Renal pelvis (tissue), 4 donors: ENCODE measurements around the gene SHLD2. TPM values are rescaled to one million over a fixed set of nuclear protein-coding genes. Genes with fewer than 3 reads are reported as not detected.
"Not testable (repeated sequence)": the region's sequence is repeated elsewhere in the genome, so short reads cannot be mapped to it uniquely, and the experiment has no call there.

Experiments used
- DNase-seq: peaks from one replicate; pipeline ENCODE4 v3.0.0-alpha.2; 2013
- polyA plus RNA-seq, 3 donors: library from polyadenylated mRNA; unstranded; fragments of 120-200 nt; gene quantifications; one replicate each; pipeline ENCODE4 v1.2.1, GENCODE V29; 2013; ENCODE audit not compliant: insufficient read length in 3 of 3

Gene SHLD2
- polyA plus RNA-seq, 3 donors = 39.9 to 46.1 (median 40.8) TPM

DNA sequence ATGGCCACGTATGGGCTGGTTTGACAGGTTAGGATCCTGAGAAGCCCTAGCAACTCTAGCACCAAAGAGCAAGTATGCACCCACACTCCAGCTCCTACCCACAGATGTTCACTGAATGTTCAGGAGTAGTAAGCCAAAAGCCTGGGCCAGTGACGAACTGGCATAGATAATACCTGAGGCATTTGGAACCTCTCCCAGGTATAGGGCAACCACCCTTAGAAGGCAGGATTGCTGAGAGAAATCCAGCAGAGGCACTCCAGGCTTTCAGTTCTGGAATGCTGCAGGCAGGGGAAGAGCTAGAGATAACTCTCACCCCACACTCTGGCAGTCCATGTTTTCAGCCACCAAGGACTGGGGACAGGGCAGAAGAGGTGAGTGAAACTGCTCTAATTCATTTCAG is 39.4 kb downstream of the SHLD2 start:
- not testable (repeated sequence) for DNase-seq

DNA sequence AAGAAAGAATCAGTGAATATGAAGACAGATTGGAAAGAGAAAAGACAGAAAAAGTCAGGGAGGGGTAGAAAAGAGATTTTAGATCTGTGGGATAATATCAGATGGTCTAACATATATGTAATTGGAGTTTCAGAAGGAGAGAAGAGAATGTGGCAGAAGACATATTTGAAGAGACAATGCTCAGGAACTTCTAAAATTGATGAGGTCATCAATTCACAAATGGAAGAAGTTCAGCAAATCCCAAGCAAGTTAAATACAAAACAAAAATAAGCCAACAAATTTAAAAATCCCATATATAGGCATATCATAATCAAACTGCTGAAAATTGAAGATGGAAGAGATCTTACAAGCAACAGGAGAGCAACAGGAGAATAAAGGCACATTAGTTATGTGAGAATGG is 42.5 kb downstream of the SHLD2 start:
- DNase-seq = not testable (repeated sequence)

DNA sequence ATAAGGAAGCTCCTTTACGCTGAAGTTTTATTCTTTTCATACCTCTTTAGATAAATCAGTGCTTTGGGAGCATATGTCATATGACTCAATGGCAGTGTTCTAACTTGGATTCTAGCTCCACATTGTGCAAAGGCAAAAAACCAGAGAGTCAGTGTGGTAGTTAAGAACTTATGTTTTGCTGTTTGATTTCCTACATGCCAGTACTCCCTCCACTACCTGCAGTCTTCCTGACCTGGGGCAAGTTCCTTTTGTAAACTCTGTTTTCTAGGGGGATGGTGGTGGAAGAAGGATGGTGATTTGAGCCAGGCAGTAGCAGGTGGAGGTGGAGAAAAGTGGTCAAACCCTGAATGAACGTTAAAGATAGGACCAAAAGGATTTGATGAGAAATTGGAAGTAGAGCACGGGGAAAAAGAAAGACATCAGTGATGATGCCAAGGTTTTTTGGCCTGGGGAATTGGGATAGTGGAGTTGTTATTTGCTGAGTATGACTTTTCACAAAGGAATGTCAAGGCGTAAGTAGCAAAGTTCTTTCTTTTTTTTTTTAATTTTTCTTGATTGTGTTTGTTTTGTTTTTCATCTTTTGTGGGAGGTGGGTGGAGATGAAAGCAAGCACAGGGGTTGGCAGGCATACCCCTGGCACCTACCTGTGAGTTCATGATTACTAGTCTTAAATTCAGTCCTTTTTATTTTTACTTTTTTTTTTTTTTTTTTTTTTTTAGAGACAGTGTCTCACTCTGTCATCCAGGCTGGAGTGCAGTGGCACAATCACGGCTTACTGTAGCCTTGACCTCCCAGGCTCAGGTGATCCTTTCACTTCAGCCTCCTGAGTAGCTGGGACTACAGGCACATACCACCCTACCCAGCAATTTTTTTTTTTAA is 47.5 kb downstream of the SHLD2 start:
- not testable (repeated sequence) for DNase-seq

DNA sequence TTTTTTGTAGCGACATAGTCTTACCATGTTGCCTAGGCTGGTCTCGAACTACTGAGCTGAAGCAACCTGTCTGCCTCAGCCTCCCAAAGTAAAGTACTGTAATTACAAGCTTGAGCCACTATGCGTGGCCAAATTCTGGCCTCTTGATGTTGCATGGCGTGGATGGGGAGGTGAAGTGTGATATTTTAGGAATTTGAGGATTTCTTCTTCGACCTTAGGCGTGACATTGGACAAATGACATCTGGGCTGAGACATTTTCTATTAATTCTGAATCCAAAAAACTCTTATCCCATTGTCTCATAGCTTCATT is 48.1 kb downstream of the SHLD2 start:
- not testable (repeated sequence) for DNase-seq

DNA sequence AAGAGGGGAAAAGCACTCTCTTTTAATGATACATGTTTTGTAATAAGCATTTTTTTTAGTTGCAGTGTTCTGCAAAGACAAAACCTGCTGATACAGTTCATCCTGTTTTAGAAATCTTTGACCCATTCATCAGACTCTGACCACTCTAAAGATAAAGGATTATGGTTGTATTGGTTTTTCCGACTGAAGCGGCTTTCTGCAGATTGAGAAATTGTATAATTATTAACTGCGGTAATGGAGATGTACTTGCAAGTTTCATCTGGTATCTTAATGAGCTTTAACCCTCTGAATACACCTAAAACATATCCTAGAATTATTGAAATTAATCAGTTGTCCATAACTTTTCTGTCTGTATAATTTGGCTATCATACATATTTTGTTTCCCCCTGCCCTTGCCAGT is 50.6 kb downstream of the SHLD2 start:
- not testable (repeated sequence) for DNase-seq

DNA sequence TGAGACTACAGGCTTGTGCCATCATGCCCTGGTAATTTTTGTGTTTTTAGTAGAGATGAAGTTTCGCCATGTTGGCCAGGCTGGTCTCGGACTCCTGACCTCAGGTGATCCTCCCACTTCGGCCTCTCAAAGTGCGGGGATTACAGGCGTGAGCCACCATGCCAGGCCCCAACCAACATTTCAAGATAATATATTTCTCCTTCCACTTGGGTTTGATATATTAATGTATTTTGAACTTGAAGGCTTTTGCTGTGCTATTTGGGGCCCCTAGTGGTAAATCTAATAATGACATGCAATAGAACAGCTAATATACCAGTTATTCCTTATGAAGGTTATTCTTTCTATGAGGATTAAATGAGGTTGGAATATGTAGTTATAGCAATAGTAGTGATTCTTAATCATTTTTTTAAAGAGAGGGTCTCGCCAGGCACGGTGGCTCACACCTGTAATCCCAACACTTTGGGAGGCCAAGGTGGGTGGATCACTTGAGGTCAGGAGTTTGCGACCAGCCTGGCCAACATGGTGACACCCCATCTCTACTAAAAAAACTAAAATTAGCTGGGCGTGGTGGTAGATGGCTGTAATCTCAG is 54.1 kb downstream of the SHLD2 start:
- not testable (repeated sequence) for DNase-seq

DNA sequence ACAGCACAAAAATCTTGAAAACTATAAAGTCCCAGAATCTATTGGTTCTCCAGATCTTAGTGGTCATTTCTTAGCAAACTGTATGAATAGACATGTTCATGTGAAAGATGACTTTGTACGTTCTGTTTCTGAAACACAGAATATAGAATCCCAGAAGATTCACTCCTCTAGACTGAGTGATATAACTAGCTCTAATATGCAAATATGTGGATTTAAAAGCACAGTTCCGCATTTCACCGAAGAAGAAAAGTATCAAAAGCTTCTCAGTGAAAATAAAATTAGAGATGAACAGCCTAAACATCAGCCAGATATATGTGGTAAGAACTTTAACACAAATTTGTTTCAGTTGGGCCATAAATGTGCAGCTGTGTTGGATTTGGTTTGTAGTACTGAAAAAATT is 56.5 kb downstream of the SHLD2 start:
- not testable (repeated sequence) for DNase-seq

DNA sequence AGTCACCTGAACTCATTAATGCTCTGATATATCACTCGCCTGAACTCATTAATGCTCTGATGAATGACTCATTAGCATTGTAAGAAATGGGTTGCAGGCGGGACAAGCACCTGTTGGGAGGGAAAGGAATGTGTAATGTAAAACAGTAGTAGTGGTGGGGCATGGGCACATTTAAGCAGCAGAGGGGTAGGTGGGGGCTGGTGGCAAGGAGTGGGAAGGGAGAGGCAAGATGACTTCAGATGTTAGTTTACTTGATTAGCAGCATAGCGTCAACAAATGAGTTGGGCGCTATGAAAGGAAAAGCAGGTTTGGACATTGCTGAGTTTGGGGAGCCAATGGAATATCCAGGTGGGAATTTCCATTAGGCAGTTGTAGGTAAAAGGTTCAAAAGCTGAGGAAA is 61.8 kb downstream of the SHLD2 start:
- DNase-seq = not testable (repeated sequence)

DNA sequence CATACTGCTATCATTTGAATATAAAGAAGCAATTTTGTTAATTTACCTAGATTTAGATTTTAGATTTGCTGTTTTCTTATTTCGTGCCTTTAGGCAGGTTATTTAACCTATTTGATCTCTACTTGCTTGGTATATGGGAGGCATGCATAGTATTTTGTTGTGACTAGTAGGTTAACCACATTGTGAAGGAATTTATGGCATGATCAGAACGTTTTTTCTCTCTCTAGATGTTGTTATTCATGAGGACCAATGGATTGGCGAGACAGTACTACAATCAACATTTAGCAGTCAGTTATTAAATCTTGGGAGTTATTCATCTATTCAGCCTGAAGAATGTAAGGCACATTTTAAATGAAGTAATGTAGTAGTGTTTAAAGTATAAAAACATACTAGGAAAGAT is 62.8 kb downstream of the SHLD2 start:
- not testable (repeated sequence) for DNase-seq

DNA sequence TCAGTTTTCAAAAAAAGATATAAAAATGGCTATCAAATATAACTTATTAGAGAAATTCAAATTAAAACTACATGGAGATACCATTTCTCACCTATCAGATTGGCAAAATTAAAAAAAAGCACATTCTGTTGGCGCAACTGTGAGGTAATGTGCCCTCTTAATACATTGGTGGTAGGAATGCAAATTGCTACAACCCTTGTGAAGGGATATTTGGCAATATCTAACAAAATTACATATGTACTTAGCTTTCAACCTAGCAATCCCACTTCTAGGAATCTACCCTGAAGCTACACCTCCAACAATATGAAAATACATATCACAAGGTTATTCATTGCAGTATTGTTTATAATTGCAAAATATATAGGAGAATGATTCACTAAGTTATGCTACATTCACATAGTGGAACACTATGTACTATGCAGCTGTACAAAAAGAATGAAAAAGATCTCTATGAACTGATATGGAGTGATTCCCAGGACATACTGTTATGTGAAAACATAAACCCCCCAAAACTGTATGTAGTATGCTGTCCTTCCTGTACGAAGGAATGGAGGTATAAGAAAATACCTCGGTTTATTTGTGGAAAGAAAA is 67.8 kb downstream of the SHLD2 start:
- DNase-seq = not testable (repeated sequence)

DNA sequence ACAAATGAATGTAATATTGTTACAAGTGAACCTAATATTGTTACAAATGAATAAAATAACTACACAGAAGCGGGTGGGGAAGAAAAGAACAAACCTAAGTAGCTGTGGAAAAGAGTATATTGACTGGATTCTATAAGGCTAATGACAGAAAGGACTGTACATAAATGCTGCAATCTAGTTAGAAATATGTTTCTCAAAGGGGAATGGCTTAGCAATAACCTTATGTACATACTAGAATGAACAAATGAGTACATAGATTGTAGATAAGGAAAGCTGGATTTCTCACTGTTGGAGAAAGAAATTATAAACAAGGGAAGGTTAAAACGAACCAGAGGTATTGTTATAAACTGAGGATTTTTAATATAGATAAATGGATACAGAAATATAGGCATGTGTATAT is 68.4 kb downstream of the SHLD2 start:
- DNase-seq = not testable (repeated sequence)

DNA sequence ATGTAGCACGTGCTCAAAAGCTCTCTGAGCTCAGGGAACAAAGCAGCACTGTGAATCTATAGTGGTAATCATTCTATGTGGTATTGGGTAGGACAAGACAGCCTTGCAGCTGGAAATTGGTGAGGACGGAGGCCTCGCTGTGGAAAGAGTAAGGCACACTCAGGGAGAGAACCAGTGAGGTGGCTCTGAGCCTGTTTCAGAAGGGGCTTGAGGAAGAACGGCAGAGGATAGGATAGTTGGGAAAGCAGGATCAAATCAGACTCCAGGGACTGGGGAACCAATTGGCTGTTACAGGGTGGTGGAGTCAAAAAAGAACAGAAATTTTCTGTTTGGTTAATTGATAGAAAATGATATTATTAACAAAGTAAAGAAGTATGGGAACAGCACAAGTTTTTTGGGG is 74.9 kb downstream of the SHLD2 start:
- not testable (repeated sequence) for DNase-seq

DNA sequence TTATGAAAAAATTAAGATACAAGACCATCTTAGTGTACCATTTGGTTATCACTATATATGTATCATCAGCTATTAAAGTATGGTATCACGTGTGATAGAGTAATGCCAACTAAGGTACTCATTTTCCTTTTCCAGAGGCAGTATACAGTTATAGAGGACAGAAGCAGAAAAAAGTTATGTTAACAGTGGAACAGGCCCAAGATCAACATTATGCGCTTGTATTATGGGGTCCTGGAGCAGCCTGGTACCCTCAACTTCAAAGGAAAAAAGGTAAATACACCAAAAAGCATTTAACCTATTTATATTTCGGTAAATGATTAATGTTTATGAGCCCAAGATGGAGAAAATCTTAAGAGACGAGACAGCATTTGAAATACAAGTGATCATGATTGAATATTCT is 75.7 kb downstream of the SHLD2 start:
- not testable (repeated sequence) for DNase-seq

DNA sequence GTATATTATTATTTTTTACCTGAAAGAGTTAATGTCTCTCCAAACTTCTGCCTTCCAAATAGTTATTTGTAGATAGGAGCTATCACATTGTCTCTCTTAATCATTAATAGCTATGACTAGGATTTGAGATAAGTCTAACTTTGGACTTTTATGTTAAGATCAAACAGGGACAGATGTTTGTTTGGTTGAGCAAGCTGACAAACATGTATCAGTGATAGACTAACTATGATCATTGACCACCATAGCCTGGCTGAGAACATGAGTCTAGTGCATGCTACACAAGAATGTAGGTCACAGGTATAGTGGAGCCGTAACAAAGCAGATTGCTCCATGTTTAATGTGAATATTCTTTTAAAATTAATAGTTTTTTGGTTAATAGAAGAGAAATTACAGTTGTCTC is 76.7 kb downstream of the SHLD2 start:
- DNase-seq = not testable (repeated sequence)

DNA sequence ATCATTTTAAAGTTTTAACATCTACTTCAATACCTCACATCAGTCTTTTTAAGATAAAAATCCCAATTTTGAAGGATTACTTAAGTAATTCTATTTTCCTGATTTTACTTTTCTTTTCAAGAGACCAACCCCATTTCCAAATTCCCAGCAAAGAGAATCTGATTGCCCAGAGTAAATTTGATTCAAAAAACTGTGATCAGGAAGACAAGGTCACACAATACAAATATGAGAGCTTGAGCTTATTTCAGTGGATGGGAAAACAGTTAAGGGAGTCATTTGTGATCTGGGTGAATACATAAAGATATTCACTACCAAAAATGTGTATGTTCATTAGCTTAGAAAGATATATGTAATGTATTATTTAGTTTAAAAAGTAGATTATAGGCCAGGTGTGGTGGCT is 77.2 kb downstream of the SHLD2 start:
- DNase-seq = not testable (repeated sequence)

DNA sequence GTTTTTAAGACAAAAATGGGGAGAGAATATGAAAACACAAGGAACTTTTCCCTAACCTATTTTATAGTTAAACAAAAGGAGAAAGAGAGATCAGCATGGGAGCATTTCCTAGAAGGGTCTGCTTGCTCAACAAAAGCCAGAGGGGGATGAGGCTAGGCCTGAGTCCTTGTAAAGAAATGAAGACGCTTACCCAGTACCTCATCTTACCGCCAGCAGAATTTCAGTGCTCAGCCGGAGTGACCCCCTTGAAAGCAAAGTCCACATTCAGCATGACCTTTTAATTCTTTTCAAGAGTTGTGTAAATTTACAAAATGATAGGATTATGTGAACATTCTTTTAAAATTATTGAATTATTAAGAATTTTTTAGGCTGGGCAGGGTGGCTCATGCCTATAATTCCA is 82.6 kb downstream of the SHLD2 start:
- not testable (repeated sequence) for DNase-seq

DNA sequence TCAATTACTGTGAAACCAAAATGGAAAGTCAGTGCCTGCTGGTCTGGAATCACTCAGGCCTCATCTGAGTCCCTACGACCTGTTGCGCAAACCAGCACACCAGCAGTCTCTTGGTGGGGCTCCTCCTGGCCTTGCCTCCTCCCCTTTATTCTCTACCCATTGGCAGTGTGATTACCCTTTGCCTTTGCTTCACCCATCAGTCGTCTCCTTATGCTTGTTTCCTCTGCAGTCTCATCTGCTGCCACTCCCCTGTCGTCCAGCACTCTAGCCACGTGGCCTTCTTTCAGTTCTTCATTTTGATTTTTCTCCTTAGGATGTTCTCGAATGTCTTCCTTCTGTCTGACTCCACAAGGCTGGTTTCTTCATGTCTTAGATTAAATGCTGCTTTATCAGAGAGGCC is 89.4 kb downstream of the SHLD2 start:
- DNase-seq = not testable (repeated sequence)

DNA sequence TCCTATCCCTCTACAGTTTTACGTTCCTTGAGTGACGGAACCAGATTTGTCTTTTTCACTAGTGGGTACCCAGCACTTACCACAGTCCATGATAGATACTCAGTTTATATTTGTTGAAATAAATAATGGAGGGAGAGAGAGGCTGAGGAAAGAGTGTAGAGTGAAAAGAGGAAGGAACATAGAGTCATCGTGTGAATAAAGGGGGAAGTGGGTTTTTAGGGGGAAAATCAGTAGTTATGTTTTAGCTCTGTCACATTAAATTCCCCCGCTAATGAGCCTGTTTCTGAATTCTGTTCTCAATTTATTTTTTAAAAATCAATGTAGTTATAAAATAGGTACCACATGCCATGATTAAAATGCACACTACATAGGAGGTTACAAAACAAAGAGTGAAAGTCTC is 91.0 kb downstream of the SHLD2 start:
- not testable (repeated sequence) for DNase-seq

DNA sequence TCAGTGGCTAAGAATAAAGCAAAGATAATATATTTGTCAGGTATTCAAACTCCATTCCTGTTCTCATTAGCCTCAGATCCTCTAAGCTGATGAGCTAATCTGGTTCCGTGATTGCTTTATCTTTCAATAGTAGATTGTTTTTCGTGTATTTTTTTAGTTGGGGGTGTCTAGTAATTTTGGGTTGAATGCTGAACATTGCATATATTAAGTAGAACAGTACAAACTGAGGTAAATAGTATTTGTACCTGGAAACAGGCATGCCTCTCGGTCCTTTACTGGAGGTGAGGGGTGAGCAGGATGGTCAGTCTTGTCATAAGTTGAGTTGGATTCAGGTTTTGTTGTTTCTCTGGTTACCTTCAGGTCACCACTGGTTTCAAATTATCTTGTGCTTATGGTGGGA is 92.6 kb downstream of the SHLD2 start:
- not testable (repeated sequence) for DNase-seq

DNA sequence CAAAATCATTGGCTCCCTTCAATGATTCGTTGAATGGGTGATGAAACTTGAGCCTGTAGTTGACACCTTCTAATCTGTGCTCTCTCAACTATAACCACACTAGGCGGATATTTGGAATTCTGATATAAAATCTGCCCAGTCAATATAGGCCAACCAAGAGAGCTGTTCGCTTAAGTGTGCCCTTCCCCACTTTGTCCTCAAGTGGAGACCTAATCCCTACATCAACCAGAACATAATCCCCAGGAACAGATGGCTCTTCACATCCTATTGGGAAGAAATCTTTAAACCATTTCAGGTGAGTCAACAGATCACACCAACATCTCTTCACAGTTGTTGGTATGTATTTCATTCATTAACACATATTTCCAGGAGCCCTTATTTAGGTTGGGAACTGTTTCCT is 96.8 kb downstream of the SHLD2 start:
- DNase-seq = not testable (repeated sequence)

DNA sequence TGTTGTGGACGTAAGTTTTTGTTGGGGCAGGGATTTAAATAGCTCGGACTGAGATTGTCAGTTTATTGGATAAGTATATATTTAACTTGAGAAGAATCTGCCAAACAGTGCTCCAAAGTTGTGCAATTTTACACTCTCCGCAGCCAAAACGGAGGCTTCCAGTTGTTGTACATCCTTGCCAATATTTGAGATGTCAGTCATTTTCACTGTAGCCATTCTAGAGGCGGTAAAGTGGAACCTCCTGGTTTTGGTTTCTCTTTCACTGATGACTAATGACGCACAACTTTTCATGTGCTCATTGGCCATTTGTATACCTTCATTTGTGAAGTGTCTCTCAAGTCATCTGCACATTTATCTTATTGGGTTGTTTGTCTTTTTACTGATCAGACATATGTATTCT is 105.9 kb downstream of the SHLD2 start:
- DNase-seq = peak; percentile 4

DNA sequence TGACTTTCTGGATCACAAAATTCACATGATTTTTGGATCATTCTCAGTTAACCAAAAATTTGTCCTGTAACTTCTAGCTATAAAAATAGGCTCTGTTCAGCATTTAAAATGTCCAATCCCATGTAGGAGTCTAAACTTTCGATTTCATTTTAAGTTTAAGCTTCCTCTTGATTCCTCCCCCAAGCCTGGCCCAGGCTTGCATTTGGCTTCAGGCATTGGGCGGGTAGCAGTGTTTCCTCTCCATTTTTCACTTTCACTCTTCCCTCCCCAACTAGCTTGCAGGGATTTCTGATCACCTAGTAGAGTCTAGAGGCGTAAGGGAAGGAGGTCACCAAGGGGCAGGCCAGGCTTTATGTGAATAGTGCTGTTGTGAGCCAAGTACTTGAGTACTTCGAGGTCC is 109.8 kb downstream of the SHLD2 start:
- not testable (repeated sequence) for DNase-seq

DNA sequence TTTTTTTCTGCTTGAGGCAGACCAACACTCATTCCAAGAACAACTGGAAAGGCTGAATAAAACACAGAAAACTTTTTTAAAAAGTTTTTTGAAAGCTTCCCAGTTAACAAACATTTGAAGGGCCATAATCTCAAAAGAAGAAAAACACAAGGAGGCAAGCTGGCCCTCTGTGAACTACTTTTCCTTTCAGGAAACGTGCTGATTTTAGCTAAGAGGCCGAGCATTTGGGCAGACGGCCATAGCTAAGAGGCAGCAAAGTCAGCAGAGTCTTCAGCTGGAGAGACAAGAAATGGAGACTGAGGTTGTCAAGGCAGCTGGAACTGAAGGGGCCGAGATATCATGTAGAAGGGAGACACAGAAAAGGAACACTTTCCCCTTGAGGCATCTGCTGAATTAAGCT is 111.9 kb downstream of the SHLD2 start:
- DNase-seq = not testable (repeated sequence)
